ENCODE measurements around the gene ARHGAP42. TPM values are rescaled to one million over a fixed set of nuclear protein-coding genes. Genes with fewer than 3 reads are reported as not detected.

The ARHGAP42 gene
- total RNA-seq, 4 donors from 2014 or later, result 21.8 to 55.7 (median 35.9) TPM

DNA sequence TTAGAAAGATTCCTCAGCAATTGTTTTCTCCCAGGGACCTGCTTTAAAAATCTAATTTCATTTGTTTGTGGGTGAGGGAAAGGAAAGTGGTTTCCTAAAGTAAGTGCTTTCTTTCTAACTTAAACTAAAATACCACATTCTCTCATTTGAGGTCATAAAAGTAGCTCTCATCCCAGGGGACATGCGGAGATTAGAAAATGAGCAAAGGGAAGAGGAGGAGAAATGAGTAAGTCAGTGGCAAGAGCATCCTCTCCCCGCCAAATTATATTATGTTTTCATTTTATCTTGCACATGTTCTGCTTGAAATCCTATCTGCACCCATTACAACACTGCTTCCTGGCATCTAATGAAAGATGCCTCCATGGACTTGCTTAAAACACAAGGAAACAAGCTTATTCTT lies 191.4 kb downstream of the ARHGAP42 start:
- H3K4me1 ChIP-seq, result peaks cover 0 to 5% of the 10 kb centered on the region in 2 donors
- no peaks in the 10 kb centered on the region for H3K36me3 ChIP-seq
- no peaks in the 10 kb centered on the region for H3K27me3 ChIP-seq
- no peak overlapping the region for H3K4me3 ChIP-seq (replicated peaks in 1 of 3)
- no peaks in the 10 kb centered on the region for H3K9me3 ChIP-seq
- H3K27ac ChIP-seq, result no peak overlapping the region
- TF ChIP-seq, protein P1, sequence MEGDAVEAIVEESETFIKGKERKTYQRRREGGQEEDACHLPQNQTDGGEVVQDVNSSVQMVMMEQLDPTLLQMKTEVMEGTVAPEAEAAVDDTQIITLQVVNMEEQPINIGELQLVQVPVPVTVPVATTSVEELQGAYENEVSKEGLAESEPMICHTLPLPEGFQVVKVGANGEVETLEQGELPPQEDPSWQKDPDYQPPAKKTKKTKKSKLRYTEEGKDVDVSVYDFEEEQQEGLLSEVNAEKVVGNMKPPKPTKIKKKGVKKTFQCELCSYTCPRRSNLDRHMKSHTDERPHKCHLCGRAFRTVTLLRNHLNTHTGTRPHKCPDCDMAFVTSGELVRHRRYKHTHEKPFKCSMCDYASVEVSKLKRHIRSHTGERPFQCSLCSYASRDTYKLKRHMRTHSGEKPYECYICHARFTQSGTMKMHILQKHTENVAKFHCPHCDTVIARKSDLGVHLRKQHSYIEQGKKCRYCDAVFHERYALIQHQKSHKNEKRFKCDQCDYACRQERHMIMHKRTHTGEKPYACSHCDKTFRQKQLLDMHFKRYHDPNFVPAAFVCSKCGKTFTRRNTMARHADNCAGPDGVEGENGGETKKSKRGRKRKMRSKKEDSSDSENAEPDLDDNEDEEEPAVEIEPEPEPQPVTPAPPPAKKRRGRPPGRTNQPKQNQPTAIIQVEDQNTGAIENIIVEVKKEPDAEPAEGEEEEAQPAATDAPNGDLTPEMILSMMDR (IDR thresholded peaks at IDR 0.05), result no peak
- no peak for TF ChIP-seq POLR2A (IDR thresholded peaks at IDR 0.05)
- intact Hi-C loops (cut with DNase I), result no loop called here
- 68 to 75% methylated on average over 2 of the region's 2 CpGs for WGBS, 2 donors
- no peak for DNase-seq

DNA sequence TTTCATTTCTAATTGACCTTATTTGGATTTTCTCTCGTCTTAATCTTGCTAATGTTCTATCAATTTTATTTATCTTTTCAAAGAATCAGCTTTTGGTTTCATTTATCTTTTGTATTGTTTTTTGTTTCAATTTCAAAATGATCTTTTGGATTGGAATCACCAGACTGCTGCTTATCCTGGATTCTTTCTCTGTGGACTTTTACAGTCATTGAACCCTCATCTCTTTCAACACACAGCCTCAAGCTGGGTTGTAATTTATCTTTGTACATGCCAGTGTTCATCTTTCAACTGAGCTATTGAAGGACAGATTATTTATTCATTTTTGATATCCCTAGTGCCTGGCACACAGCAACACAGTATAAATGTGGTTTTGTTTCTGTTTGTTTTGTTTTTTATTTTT lies 195.9 kb downstream of the ARHGAP42 start:
- H3K4me3 ChIP-seq (replicated peaks in 1 of 3), result no peak overlapping the region
- H3K4me1 ChIP-seq, result no peaks in the 10 kb centered on the region
- TF ChIP-seq, protein P1 (IDR thresholded peaks at IDR 0.05), result no peak
- TF ChIP-seq POLR2A (IDR thresholded peaks at IDR 0.05), result no peak
- intact Hi-C loops (cut with DNase I), result no loop called here
- no peaks in the 10 kb centered on the region for H3K27me3 ChIP-seq
- no peak overlapping the region for H3K27ac ChIP-seq
- 87 to 95% methylated on average over 1 of the region's 1 CpG for WGBS, 2 donors
- H3K36me3 ChIP-seq, result no peaks in the 10 kb centered on the region
- DNase-seq, result no peak
- no peaks in the 10 kb centered on the region for H3K9me3 ChIP-seq

DNA sequence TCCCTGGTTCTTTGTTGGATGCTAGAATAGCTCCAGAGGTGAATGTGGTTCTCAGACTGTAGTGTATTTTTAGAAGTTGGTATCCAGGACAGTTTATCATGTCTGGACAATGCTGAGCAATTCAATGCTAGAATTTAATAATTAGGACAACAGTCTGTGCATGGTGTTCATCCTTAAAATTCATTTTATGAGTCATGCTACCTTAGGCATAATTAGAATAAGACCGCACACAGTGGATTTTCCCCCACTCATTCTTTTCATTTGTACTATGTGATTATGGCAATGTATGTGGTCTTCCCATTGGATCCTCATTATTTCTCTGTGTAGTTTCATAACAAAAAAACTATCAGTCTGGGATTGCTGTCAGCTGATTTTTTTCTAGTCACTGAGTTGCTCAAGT lies 196.7 kb downstream of the ARHGAP42 start:
- H3K4me3 ChIP-seq (replicated peaks in 1 of 3), result no peak overlapping the region
- intact Hi-C loops (cut with DNase I), result no loop called here
- no peaks in the 10 kb centered on the region for H3K27me3 ChIP-seq
- DNase-seq, result no peak
- no peak overlapping the region for H3K27ac ChIP-seq
- no peaks in the 10 kb centered on the region for H3K36me3 ChIP-seq
- H3K9me3 ChIP-seq, result no peaks in the 10 kb centered on the region
- no peaks in the 10 kb centered on the region for H3K4me1 ChIP-seq
- WGBS, 2 donors, result 94 to 98% methylated on average over 1 of the region's 1 CpG
- TF ChIP-seq, protein P1 (IDR thresholded peaks at IDR 0.05), result no peak
- no peak for TF ChIP-seq POLR2A (IDR thresholded peaks at IDR 0.05)

DNA sequence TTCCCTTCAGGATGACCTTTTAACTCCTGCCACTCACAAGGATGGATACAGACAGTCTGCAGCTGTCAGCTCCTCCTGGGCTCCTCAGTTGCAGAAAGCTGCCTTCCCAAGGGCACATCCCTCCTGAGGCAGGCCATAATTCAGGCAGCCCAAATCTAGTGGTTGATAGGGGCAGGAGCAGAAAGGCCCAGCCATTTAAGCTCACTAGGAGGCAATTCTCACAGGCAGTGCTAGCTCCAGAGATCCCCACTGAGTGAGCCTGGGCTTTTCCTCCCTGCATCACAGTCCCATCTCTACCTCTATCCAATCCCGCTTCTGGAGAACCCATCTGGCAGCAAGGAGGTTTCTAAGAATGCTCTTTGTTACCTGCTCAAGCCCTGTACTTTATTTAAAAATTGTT lies 200.6 kb downstream of the ARHGAP42 start:
- no peak for TF ChIP-seq POLR2A (IDR thresholded peaks at IDR 0.05)
- TF ChIP-seq, protein P1 (IDR thresholded peaks at IDR 0.05), result no peak
- Histone ChIP-seq H3K27ac (no peak overlapping the region), H3K9me3 (no peaks in the 10 kb centered on the region), H3K36me3 (no peaks in the 10 kb centered on the region), H3K27me3 (no peaks in the 10 kb centered on the region), H3K4me1 (no peaks in the 10 kb centered on the region), H3K4me3 (replicated peaks in 1 of 3) (no peak overlapping the region)
- 92 to 100% methylated on average over 1 of the region's 1 CpG for WGBS, 2 donors
- intact Hi-C loops (cut with DNase I), result no loop called here
- no peak for DNase-seq

DNA sequence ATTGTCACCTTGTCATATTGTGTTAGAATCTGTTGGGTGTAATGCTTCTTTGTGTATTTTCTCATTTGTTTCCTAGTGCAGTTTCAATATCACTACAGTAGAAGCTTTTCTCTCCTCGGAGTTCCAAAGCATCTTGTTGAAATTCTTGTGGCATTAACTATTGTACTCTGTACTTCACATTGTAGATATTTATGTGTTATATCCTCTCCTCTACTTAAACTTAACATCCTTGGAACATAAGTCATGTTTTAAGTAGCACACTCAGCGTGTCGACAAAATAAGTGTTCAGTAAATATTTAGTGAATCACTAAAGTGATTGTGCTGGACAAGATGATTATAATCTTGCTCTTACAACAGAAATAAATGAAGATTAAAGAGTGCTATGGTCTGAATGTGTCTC lies 201.7 kb downstream of the ARHGAP42 start:
- no peaks in the 10 kb centered on the region for H3K9me3 ChIP-seq
- no peaks in the 10 kb centered on the region for H3K27me3 ChIP-seq
- no peak overlapping the region for H3K27ac ChIP-seq
- 95 to 97% methylated on average over 3 of the region's 3 CpGs for WGBS, 2 donors
- no peak for TF ChIP-seq POLR2A (IDR thresholded peaks at IDR 0.05)
- TF ChIP-seq, protein P1 (IDR thresholded peaks at IDR 0.05), result no peak
- DNase-seq, result no peak
- no peaks in the 10 kb centered on the region for H3K4me1 ChIP-seq
- no peak overlapping the region for H3K4me3 ChIP-seq (replicated peaks in 1 of 3)
- H3K36me3 ChIP-seq, result no peaks in the 10 kb centered on the region
- intact Hi-C loops (cut with DNase I), result no loop called here
